Neutrophil (primary cell): Measurements from ENCODE around the gene C6orf15.
A peak's percentile ranks its signal among the peaks of the same experiment; 100 is the strongest.

Experiments used
- H3K27ac ChIP-seq: fragments of 200-600 bp; sonication (generic); 2 replicates; pipeline ENCODE4 v1.5.1; 2016; ENCODE audit warnings: mild to moderate bottlenecking, moderate library complexity
- H3K27me3 ChIP-seq: fragments of 200-600 bp; sonication (generic); 2 replicates; pipeline ENCODE4 v1.6.0; 2016; ENCODE audit warnings: mild to moderate bottlenecking
- H3K36me3 ChIP-seq: fragments of 200-600 bp; sonication (generic); 2 replicates; pipeline ENCODE4 v1.5.1; 2017
- H3K4me1 ChIP-seq, 2 experiments: fragments of 200-600 bp in 1 of 2; sonication (generic) in 1 of 2; 1 replicate in 1 of 2; 2 replicates in 1 of 2; pipeline versions ENCODE4 v1.5.1 to v1.6.1; 2013 to 2016; ENCODE audit warnings: low read depth in 1 of 2, low read length in 1 of 2, mild to moderate bottlenecking in 1 of 2, moderate library complexity in 1 of 2; ENCODE audit not compliant: control insufficient read depth in 1 of 2, insufficient read depth in 1 of 2
- H3K4me3 ChIP-seq, 2 experiments: fragments of 200-600 bp in 1 of 2; sonication (generic) in 1 of 2; 1 replicate in 1 of 2; 2 replicates in 1 of 2; pipeline ENCODE4 v1.5.1; 2013 to 2016; ENCODE audit warnings: low read depth in 1 of 2, low read length in 1 of 2, mild to moderate bottlenecking in 1 of 2, moderate library complexity in 1 of 2
- H3K9me3 ChIP-seq: fragments of 200-600 bp; sonication (generic); 2 replicates; pipeline ENCODE4 v1.5.1; 2016
- TF ChIP-seq, protein P1 (sequence below): fragments of 200-600 bp; sonication (generic); IDR thresholded peaks from 2 replicates; pipeline ENCODE4 v1.5.1; 2016; ENCODE audit warnings: antibody characterized with exemption

The C6orf15 gene

DNA sequence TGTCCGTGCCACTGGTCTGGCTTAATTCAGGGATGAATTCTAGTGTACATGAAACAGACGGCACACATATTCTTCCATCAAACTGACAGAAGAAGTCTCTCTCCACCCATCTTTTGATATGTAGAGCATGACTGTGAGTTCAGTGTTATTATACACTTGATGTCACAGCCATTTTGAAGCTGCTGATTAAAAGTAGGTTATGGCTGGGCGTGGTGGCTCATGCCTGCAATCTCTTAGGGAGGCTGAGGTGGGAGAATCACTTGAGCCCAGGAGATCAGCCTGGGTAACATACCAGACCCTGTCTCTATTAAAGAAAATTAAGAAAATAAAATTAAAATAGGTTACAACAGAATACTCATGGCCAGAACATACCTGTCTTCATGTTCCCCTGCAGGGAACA lies 20.7 kb downstream of the C6orf15 start:
- no peaks in the 10 kb centered on the region for H3K4me1 ChIP-seq
- no peak overlapping the region for H3K27ac ChIP-seq
- no peak overlapping the region for H3K4me3 ChIP-seq
- H3K9me3 ChIP-seq = no peaks in the 10 kb centered on the region
- H3K36me3 ChIP-seq = no peaks in the 10 kb centered on the region
- TF ChIP-seq, protein P1, sequence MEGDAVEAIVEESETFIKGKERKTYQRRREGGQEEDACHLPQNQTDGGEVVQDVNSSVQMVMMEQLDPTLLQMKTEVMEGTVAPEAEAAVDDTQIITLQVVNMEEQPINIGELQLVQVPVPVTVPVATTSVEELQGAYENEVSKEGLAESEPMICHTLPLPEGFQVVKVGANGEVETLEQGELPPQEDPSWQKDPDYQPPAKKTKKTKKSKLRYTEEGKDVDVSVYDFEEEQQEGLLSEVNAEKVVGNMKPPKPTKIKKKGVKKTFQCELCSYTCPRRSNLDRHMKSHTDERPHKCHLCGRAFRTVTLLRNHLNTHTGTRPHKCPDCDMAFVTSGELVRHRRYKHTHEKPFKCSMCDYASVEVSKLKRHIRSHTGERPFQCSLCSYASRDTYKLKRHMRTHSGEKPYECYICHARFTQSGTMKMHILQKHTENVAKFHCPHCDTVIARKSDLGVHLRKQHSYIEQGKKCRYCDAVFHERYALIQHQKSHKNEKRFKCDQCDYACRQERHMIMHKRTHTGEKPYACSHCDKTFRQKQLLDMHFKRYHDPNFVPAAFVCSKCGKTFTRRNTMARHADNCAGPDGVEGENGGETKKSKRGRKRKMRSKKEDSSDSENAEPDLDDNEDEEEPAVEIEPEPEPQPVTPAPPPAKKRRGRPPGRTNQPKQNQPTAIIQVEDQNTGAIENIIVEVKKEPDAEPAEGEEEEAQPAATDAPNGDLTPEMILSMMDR = no peak
- H3K27me3 ChIP-seq = peaks cover 8% of the 10 kb centered on the region

DNA sequence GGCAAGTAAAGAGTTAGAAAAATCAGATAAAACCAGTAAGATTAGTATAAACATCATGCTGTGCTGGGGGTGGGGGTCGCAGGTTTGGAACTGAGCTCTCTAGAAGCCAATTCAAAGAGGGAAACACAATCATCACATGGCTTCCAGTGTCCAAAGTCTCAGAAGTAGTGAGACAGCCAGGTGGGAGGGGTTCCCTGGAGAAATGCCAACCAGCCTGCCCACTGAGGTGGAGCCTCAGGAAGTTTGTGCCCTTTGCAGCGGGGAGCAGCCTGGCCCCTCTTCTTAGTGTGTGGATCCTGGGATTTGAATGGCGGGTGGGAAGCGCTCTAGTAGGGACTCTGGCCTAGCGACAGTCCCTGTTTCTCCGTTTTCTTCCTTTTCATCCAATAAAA lies 21.4 kb downstream of the C6orf15 start:
- H3K4me3 ChIP-seq = no peak overlapping the region
- H3K36me3 ChIP-seq = no peaks in the 10 kb centered on the region
- H3K9me3 ChIP-seq = no peaks in the 10 kb centered on the region
- peaks cover 15% of the 10 kb centered on the region for H3K27me3 ChIP-seq
- TF ChIP-seq, protein P1 = no peak
- H3K4me1 ChIP-seq = no peaks in the 10 kb centered on the region
- H3K27ac ChIP-seq = no peak overlapping the region

DNA sequence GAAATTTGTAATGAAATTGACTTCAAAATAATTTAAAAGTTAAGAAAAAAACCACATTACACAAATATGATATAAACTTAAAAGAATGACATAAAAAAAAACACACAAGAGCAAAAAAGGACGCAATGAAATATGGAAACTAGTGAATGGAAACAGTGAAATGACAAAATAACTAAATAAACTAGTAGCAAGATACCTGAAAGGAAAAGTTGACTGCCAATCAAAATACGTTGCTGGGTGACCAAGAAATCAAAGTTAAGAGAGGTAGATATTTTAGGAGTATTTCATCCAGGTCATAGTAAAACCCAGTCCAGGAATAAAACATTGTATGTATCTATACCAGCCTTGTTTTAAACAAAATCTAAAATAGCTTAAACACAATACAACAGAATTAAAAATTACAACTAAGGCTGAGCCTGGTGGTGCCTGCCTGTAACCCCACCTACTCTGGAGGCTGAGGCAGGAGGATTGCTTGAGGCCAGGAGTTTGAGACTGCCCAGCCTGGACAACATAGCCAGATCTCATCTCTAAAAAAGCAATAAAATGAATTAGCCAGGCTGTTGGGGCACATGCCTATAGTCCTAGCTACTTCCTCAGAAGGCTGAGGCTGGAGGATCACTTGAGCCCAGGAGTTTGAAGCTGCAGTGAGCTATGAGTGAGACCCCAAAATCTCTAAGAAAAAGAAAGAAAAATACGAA lies 22.0 kb downstream of the C6orf15 start:
- Histone ChIP-seq H3K36me3 (no peaks in the 10 kb centered on the region), H3K4me1 (no peaks in the 10 kb centered on the region), H3K27ac (no peak overlapping the region), H3K9me3 (no peaks in the 10 kb centered on the region), H3K4me3 (no peak overlapping the region), H3K27me3 (peaks cover 21% of the 10 kb centered on the region)
- TF ChIP-seq, protein P1 = no peak

DNA sequence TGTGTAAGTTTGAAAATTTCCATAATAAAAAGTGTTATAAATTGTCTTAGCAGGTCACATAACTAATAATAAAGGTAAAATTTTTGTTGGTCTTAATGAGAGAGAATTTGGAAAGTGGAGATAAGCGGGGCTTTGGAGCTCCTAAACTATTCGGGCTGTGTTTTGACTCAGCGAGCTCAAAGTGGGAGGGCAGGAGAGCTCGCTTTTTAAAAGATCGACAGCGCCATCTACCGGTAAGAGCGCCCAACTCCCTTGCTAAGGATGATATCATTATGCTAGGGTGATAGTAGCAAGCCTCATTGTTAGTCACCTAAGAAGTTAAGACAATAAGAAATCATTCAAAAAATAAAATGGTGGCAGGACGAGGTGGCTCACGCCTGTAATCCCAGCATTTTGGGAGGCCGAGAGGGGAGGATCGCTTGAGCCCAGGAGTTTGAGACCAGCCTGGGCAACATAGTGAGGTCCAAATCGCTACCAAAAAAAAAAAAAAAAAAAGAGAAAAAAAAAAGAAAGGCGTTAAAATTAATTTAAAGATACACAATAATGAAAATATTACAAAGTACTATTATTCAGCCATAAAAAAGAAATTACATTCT lies 24.8 kb downstream of the C6orf15 start:
- TF ChIP-seq, protein P1 = peak; percentile 74
- Histone ChIP-seq H3K27ac (no peak overlapping the region), H3K4me1 (no peaks in the 10 kb centered on the region), H3K9me3 (no peaks in the 10 kb centered on the region), H3K27me3 (peaks cover 27% of the 10 kb centered on the region), H3K4me3 (no peak overlapping the region), H3K36me3 (no peaks in the 10 kb centered on the region)

DNA sequence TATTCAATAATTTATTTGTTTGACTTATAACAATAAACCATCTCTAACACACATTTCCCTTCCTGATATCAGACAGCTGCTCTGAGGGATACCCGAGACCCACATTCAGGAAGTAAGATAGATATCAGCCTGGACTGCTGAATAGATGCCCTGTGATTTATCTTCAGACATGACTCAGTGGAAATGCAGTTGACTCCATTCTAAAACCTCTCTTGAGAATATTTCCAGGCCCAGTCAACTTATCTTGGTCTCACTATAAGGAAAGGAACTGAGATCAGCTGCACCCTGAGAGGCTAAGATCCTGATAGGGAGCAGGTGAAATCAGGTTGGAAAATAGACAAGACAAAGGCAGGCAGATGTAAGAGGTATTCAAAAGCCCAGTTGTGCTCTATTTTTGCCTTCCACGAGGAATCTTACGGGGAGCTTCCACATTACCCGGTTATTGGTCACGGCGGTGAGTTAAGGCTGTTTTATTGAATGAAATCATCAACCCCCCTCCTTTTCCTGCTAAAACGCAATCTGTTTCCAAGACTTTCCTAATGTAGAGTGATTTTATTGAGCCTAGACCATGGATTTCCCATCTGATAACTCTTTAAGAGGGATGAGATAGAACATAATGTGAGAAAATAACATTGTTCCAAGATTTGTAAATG lies 25.5 kb downstream of the C6orf15 start:
- H3K36me3 ChIP-seq = no peaks in the 10 kb centered on the region
- H3K9me3 ChIP-seq = no peaks in the 10 kb centered on the region
- TF ChIP-seq, protein P1 = no peak
- no peak overlapping the region for H3K27ac ChIP-seq
- H3K4me1 ChIP-seq = no peaks in the 10 kb centered on the region
- no peak overlapping the region for H3K4me3 ChIP-seq
- peaks cover 27% of the 10 kb centered on the region for H3K27me3 ChIP-seq
